HG03066 (cell line): ENCODE data around the gene PDXDC1.
"Not testable (repeated sequence)": the region's sequence is repeated elsewhere in the genome, so short reads cannot be mapped to it uniquely, and the experiment has no call there.

Experiments used
- ATAC-seq: cut with Tn5 transposase; IDR thresholded peaks from one replicate; pipeline ENCODE4 v1.9.1; 2021; ENCODE audit warnings: low read depth; ENCODE audit not compliant: unreplicated experiment

PDXDC1 gene

GRCh38 chr16:15057681-15058417, 83.0 kb downstream of the PDXDC1 start:
- no peak for ATAC-seq

GRCh38 chr16:15059324-15059723, 84.5 kb downstream of the PDXDC1 start:
- ATAC-seq = no peak

- ATAC-seq = not testable (repeated sequence)
These were observed 87.4 kb downstream of the PDXDC1 start for GRCh38 chr16:15062085-15062810.

- not testable (repeated sequence) for ATAC-seq
These were observed 91.1 kb downstream of the PDXDC1 start for GRCh38 chr16:15065961-15066360.

GRCh38 chr16:15066690-15067089, 91.9 kb downstream of the PDXDC1 start:
- ATAC-seq = not testable (repeated sequence)

- ATAC-seq = not testable (repeated sequence)
These were observed 96.2 kb downstream of the PDXDC1 start for GRCh38 chr16:15071013-15071412.

- not testable (repeated sequence) for ATAC-seq
These were observed 97.3 kb downstream of the PDXDC1 start for GRCh38 chr16:15071916-15072769.

GRCh38 chr16:15073101-15073500, 98.3 kb downstream of the PDXDC1 start:
- ATAC-seq = no peak

GRCh38 chr16:15076161-15076560, 101.3 kb downstream of the PDXDC1 start:
- ATAC-seq = not testable (repeated sequence)

GRCh38 chr16:15080883-15081282, 106.1 kb downstream of the PDXDC1 start:
- ATAC-seq = not testable (repeated sequence)

GRCh38 chr16:15082788-15083187, 108.0 kb downstream of the PDXDC1 start:
- not testable (repeated sequence) for ATAC-seq

GRCh38 chr16:15090663-15091269, 115.9 kb downstream of the PDXDC1 start:
- not testable (repeated sequence) for ATAC-seq

- not testable (repeated sequence) for ATAC-seq
These were observed 118.7 kb downstream of the PDXDC1 start for GRCh38 chr16:15093571-15093954.

- ATAC-seq = peak; percentile 99
These were observed 119.4 kb downstream of the PDXDC1 start, which contains the start of gene RRN3 for GRCh38 chr16:15093955-15094827. Gene RRN3 (minus strand): TSS chr16:15094272. CDS start chr16:15094233, 39 bp downstream.

- not testable (repeated sequence) for ATAC-seq
These were observed 121.8 kb downstream of the PDXDC1 start for GRCh38 chr16:15096583-15096972.

GRCh38 chr16:15099366-15099909, 124.6 kb downstream of the PDXDC1 start:
- ATAC-seq = not testable (repeated sequence)

- not testable (repeated sequence) for ATAC-seq
These were observed 125.7 kb downstream of the PDXDC1 start for GRCh38 chr16:15100372-15100987.

GRCh38 chr16:15127641-15128425, 153.0 kb downstream of the PDXDC1 start:
- ATAC-seq = not testable (repeated sequence)
